ENCODE results near the gene HNRNPA3.

DNA sequence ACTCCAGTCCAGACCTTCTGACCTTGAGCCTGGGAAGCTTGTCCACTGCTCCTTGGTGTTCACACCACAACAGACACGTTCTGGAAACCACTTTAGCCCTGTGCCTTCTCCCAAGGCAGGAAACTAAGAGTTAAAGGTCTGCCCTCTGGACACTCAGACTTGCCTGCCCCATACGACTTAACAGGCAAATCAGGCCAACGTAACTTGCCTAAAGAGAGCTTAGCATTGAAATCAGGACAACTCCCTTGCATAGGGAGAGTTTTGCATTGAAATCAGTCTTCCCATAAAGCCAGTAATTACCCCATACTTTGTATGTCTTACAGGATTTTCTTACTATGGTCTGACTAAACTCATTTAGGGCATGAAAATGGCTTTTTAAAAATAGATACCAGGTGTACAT lies 33.4 kb downstream of the HNRNPA3 start:
- no peak for TF ChIP-seq EZH2 (IDR thresholded peaks at IDR 0.05; ENCODE audit: borderline replicate concordance, insufficient read depth, low read depth, low read length, poor library complexity, severe bottlenecking)
- TF ChIP-seq, protein P1, sequence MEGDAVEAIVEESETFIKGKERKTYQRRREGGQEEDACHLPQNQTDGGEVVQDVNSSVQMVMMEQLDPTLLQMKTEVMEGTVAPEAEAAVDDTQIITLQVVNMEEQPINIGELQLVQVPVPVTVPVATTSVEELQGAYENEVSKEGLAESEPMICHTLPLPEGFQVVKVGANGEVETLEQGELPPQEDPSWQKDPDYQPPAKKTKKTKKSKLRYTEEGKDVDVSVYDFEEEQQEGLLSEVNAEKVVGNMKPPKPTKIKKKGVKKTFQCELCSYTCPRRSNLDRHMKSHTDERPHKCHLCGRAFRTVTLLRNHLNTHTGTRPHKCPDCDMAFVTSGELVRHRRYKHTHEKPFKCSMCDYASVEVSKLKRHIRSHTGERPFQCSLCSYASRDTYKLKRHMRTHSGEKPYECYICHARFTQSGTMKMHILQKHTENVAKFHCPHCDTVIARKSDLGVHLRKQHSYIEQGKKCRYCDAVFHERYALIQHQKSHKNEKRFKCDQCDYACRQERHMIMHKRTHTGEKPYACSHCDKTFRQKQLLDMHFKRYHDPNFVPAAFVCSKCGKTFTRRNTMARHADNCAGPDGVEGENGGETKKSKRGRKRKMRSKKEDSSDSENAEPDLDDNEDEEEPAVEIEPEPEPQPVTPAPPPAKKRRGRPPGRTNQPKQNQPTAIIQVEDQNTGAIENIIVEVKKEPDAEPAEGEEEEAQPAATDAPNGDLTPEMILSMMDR (IDR thresholded peaks at IDR 0.05): no peak

Data from B cell (primary cell).